HG03095 (cell line): ENCODE data around the gene CSMD2.

Experiments used
- ATAC-seq: cut with Tn5 transposase; IDR thresholded peaks from one replicate; pipeline ENCODE4 v1.9.1; 2021; ENCODE audit warnings: moderate library complexity; ENCODE audit not compliant: unreplicated experiment

Gene CSMD2

GRCh38 chr1:33624261-33624990, 540.6 kb downstream of the CSMD2 start:
- ATAC-seq, result no peak

DNA sequence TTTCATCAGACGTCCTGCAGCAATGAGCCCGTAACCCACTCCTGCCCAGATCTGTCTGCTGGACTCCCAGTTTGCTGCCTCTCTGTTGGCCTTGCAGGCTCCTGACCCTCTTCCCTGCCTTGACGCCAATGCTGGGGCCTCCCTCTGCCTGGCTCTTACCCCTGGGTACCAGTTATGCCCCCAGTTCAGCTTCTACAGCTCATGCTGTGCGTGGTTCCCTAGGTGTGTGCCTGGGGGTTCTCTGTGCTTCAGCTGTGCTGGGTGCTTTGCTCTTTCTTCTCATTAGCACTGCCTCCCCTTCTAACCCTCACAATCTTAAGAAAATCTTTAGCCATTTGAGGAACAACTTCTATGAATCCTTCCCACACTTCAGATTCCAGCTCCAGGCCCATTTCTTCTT, 541.2 kb downstream of the CSMD2 start:
- no peak for ATAC-seq

- no peak for ATAC-seq
These were observed 542.3 kb downstream of the CSMD2 start for GRCh38 chr1:33622757-33623156.

DNA sequence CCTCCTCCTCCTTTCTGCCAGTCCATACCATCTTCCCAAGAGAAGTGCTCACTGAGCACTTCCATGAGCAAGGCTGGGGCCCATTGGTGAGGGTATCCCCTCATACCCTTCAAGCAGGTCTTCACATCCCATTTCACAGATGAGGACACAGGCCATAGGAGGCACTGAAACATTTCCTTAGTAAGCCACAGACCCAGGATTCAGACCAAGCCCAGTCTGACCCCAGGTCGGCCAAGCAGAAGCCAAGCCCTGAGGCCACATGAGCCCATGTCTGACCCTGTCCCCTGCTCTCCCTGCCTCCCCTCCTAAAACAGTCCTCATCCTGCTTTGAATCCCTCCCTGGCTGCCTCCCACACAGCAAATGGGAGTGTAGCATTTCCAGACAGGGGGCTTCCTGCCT, 546.4 kb downstream of the CSMD2 start:
- no peak for ATAC-seq

- no peak for ATAC-seq
These were observed 547.6 kb downstream of the CSMD2 start for GRCh38 chr1:33617451-33617850.

GRCh38 chr1:33616780-33617179, 548.2 kb downstream of the CSMD2 start:
- no peak for ATAC-seq

DNA sequence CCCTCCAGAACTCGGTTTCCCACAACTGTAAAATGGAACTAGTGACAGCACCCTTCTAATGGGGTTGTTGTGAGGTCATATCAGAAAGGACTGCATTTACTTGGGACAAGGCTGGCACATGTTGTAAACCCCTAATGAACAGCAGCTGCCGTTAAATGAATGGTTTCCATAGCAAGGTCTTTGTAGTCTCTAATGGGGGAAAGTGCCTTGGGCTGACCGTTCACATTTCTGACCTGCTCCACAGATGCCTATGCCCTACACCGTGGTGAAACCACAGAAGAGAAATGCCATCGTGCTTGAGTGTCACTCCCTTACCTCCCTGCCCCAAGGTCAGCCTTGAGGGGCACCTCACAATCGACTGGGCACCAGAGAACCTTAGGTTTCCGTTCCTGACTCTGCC, 549.5 kb downstream of the CSMD2 start:
- no peak for ATAC-seq

DNA sequence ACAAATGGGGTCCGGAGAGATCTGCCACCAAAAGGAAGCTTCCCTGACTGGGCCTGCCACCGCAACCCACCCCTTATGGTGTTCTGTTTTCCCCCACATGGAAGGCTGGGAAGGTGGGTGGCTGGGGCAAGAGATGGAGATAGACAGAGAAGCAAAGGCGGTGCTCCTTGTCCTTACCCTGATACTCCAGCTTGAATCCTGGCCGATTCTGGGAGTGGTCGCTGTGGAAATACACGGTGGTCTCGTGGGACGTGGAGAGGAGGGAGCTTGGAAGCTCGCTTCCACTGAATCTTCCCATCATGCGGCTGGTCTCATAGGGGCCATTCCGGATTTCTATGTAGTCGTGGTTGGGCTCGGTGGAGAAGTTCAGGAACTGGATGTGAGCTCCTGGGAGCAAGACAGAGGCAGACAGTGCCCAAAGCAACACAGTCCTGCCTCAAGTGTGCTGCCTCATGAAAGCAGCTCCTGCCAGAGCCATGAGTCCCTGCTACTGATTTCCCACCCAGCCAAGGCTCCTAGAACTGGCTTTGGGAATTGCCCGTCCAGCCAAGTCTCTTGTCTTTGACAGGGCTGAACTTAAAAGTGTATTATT, 554.1 kb downstream of the CSMD2 start:
- no peak for ATAC-seq

DNA sequence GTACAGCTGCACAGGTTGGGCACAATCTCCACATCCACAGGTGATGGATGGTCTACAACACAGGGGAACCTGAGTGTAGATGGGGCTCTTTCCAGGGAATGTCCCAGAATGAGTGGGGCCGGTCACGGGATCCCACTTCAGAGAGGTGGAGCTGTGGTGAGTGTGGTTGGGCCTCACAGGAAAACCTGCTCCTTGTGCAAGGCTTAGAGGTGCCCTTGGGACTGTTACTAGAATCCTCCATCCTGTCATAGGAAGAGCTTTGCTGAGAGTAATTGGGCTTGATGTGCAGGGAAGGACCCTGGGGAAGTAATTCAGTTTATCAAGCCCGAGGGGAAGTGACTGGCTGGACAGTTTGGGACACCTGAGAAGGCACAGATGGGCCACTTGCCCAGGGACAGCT, 554.6 kb downstream of the CSMD2 start:
- ATAC-seq, result no peak

DNA sequence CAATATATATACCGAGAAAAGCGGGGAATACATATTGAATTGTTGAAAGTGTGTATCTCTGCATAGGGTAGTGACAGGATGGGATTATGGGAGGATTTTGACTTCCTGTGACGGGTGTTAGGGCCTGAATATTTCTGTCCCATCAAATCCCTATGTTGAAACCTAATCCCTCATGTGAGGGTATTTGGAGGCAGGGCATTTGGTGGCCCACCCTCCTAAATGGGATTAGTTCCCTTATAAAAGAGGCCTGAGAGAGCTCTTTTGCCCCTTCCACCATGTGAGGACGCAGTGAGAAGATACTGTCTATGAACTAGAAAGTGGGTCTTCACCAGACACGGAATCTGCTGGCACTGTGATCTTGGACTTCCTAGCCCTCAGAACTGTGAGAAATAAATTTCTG, 555.3 kb downstream of the CSMD2 start:
- ATAC-seq, result no peak

DNA sequence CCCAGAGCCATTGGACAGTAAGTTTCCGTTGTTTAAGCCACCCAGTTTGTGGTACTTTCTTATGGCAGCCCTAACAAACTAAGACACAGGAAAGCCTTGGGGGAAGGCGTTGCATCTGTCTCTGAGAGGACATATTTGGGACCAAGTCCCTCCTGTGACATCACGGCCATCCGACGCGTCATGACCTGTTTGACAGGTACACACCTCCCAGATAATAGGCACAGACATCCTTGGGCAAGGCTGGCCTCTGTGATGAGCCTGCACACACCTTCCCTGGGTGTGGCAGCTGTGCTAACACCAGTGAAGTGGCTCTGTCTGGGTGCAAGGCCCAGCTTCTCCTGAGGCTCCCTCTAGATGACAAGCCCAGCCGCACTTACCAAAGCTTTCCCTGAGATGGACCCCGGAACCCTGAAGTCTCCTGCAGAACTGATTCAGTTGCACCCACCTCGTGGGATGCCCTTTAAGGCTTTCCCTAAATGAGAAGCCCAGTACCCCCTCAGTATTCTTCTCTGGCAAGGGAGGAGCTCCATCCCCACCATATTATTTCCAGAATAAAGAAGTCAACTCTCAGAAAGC, 556.1 kb downstream of the CSMD2 start:
- no peak for ATAC-seq

DNA sequence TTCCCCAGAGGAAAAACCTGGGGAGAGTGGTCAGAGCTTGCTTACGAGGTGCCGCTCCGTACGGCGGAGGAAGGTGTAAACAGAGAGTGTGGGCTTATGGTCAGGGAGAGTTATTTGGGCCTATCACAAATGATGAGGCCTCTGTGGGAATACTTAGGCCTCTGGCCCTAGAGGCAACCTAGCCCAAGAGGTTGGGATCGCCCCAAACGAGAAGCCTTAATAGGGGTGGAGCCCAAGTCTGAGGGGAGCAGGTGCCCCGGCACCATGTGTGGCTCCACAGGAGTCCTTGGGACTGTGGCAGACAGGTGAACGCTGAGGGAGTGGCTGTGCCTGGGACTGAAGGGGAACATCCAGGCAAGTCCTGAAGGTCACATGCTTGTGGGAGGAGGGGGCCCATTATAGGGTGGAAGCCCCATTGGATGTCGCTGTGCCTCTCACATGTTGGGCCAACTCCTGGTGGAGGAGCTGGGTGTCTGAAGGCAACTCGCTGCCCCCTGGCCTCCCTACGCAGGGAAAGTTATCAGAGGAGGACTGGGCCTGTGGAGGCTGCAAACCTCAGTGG, 557.5 kb downstream of the CSMD2 start:
- no peak for ATAC-seq

DNA sequence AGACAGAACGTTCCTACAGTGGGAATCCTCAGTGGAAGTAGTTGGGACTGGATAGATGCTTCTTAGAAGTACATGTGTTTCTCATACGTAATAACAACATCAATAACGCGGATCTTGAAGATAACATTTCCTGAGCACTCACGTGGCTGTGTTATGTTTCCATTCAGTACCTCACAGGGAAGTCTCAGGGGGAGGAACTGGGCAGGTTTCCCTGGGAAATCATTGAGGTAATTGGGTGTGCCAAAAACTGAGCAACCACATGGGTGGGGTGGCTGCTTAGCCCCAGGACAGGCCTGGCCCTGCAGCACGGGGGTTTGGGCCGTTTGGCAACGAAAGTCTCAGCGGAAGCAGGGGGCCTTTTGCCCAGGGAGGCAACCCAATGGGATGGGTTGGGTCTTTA, 558.8 kb downstream of the CSMD2 start:
- no peak for ATAC-seq

- ATAC-seq, result no peak
These were observed 562.8 kb downstream of the CSMD2 start for GRCh38 chr1:33602271-33602670.

DNA sequence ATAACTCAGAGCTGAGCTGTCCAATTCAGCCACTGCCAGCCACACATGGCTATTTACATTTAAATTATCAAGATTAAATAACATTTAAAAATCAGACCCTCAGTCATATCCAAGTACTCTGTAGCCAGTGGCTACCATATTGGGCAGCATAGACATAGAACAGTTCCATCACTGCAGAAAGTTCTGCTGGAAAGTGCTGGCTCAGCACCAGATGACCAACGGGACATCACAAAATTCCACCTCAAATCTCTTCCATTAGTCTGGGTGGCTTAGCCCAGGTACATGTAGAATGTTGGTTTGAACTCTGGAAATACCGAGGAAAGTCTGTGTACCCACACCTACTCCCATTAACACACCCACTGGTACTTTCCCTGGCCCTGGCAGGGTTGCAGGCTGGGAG, 563.3 kb downstream of the CSMD2 start:
- ATAC-seq, result no peak

DNA sequence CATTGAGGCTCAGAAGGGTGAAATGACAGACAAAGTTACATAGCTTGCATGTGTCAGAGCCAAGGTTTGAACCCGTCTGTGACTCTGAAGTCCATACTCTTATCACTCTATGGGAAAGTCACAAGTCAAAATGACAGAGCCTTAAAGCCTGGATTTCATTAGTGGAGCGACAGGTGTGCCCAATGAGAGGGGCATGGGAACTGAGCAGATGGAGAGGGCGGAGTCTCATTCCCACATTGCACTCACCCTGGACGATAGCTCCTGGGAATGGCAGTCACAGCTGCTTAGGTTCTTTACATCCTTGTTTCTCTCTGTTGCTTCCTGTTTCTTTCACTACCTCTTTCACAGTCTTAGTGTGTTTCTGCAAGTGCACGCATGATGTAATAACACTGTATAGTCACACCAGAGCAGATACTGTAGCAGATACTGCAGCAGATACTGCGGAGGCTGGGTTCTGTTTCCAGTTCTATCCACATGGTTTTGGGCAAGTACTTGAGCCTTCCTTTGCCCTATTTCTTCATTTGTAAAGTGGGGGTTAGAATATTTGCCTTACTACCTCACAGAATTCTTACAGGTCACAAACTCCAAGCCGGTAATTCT, 565.4 kb downstream of the CSMD2 start:
- ATAC-seq, result no peak

DNA sequence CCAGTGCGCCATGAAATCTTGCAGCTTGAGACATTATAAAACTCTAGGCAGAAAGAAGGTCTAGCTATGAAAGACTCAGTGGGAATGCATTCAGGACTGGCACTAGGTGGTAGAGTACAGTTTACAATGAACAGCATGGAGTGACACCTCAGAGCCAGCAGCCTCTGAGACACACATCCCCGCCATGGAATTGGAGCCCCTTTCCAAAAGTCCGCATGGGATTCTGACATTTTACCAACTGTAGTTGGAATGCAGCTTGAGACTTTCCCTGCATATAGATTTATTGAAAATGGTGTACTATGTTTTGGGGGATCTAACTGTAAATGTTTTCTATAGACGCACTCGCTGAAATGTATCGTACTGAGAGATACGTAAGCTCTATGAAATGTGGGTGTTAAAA, 576.3 kb downstream of the CSMD2 start:
- no peak for ATAC-seq

GRCh38 chr1:33586795-33587194, 578.2 kb downstream of the CSMD2 start:
- ATAC-seq, result no peak

GRCh38 chr1:33586106-33586505, 578.9 kb downstream of the CSMD2 start:
- ATAC-seq, result no peak

DNA sequence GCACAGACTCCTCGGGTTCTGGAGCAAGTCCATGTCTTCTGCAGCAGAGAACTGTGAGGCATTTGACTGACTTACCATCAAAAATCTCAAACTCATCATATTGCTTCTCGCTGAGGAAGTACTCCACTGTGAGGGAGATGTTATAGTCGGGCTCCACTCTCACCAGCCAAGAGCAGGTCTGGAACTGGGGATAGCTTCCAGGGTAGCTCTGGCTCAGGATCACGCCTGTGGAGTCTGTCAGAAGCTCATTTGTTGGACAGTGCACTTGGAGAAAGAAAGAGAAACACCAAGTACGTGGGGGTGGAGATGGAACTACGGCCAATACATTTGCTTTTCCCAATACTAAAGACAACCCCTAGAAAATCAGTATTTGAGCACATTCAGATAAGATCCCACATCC, 581.5 kb downstream of the CSMD2 start:
- ATAC-seq, result no peak

DNA sequence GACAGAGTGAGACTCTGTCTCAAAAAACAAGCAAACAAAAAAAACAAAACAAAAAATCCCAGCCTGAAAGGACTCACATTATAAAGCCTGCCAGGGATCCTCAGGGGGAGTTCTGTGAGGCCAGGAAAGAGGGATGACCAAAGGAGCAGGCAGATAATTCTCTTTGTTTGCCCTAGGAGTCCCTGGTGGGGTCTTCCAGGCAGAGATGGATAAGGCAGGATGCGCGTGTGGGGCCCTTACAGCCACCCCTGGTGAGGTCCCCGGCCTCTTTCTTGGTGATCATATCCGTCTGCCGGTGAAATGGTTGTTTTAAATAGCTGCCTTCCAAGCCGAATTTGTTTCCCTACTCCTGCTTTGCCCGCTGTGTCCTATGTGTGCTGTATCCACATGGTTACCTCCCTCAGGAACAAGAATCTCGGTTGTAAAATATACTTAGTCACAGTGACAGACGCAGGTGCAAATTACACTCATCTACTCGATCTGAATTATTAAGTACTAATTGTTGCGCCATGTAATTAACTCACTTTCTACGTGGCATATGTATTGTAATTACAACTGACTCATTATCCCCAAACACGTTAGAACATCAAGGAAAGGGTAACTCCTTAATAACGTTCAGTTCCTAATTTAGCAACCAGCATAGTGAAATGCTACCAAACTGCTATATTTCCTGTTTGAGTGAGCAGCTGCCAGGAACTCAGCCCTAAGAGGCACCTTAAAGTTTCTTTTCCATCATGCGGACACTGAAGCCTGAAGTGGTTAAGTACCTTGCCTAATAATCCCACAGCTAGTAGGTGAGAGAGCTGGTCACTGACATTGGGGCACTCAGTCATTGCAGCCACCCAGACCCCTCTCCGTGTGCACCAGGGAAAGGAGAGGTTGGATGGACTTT, 586.2 kb downstream of the CSMD2 start:
- no peak for ATAC-seq
